H9 (cell line): ENCODE measurements around the gene MRPS27. TPM values are rescaled to one million over a fixed set of nuclear protein-coding genes. Genes with fewer than 3 reads are reported as not detected.

Experiments used
- DNase-seq: peaks from one replicate; pipeline ENCODE4 v3.0.0-alpha.2; 2017
- H2AFZ ChIP-seq: one replicate; pipeline ENCODE4 v1.6.1; 2013; ENCODE audit warnings: mild to moderate bottlenecking, low read length, control low read depth, moderate library complexity
- H2AK5ac ChIP-seq: 2 replicates; pipeline ENCODE4 v1.6.1; 2013; ENCODE audit warnings: low read length, control low read depth, mixed read lengths; ENCODE audit not compliant: insufficient read length
- H2BK120ac ChIP-seq: one replicate; pipeline ENCODE4 v1.6.1; 2013; ENCODE audit warnings: low read depth, mild to moderate bottlenecking, low read length, control low read depth, inconsistent platforms; ENCODE audit not compliant: poor library complexity, severe bottlenecking
- H2BK12ac ChIP-seq: 2 replicates; pipeline ENCODE4 v1.6.1; 2013; ENCODE audit warnings: low read length, control low read depth, mixed read lengths, low read depth; ENCODE audit not compliant: insufficient read length
- H2BK15ac ChIP-seq: 2 replicates; pipeline ENCODE4 v1.6.1; 2013; ENCODE audit warnings: low read depth, low read length, control low read depth
- H2BK20ac ChIP-seq: one replicate; pipeline ENCODE4 v1.6.1; 2013; ENCODE audit warnings: low read depth, mild to moderate bottlenecking, low read length, control low read depth, inconsistent platforms; ENCODE audit not compliant: poor library complexity, severe bottlenecking
- H2BK5ac ChIP-seq: 2 replicates; pipeline ENCODE4 v1.6.1; 2013; ENCODE audit warnings: low read length, control low read depth, mixed read lengths; ENCODE audit not compliant: insufficient read length
- H3K14ac ChIP-seq: 2 replicates; pipeline ENCODE4 v1.6.1; 2013; ENCODE audit warnings: low read length, control low read depth; ENCODE audit not compliant: insufficient read depth
- H3K18ac ChIP-seq: 2 replicates; pipeline ENCODE4 v1.6.1; 2013; ENCODE audit warnings: low read depth, mild to moderate bottlenecking, mixed read lengths, low read length, control low read depth; ENCODE audit not compliant: insufficient read length
- H3K23ac ChIP-seq: 2 replicates; pipeline ENCODE4 v1.6.1; 2013; ENCODE audit warnings: low read length, control low read depth, mixed read lengths, low read depth; ENCODE audit not compliant: insufficient read length
- H3K23me2 ChIP-seq: 2 replicates; pipeline ENCODE4 v1.6.1; 2013; ENCODE audit warnings: low read depth, mild to moderate bottlenecking, mixed read lengths, low read length, control low read depth; ENCODE audit not compliant: insufficient read length, poor library complexity, severe bottlenecking
- H3K27ac ChIP-seq: 2 replicates; pipeline ENCODE4 v1.5.1; 2013; ENCODE audit warnings: low read length, control low read depth, mixed read lengths, low read depth; ENCODE audit not compliant: insufficient read length
- H3K27me3 ChIP-seq: 2 replicates; pipeline ENCODE4 v1.6.1; 2013; ENCODE audit warnings: low read length, control low read depth, inconsistent platforms; ENCODE audit not compliant: insufficient read depth
- H3K4ac ChIP-seq: 2 replicates; pipeline ENCODE4 v1.6.1; 2013; ENCODE audit warnings: low read depth, mild to moderate bottlenecking, control low read depth, inconsistent platforms, low read length, moderate library complexity
- H3K4me1 ChIP-seq: 2 replicates; pipeline ENCODE4 v1.6.1; 2013; ENCODE audit warnings: low read length, control low read depth, inconsistent platforms; ENCODE audit not compliant: insufficient read depth
- H3K4me2 ChIP-seq: 2 replicates; pipeline ENCODE4 v1.6.1; 2013; ENCODE audit warnings: low read length, control low read depth, mixed read lengths; ENCODE audit not compliant: insufficient read length, insufficient read depth
- H3K56ac ChIP-seq: 2 replicates; pipeline ENCODE4 v1.6.1; 2013; ENCODE audit warnings: low read depth, mild to moderate bottlenecking, mixed read lengths, low read length, control low read depth; ENCODE audit not compliant: insufficient read length
- H3K79me1 ChIP-seq: 2 replicates; pipeline ENCODE4 v1.6.1; 2013; ENCODE audit warnings: low read depth, mild to moderate bottlenecking, moderate library complexity, low read length, control low read depth, inconsistent platforms; ENCODE audit not compliant: insufficient read depth, poor library complexity, severe bottlenecking
- H3K79me2 ChIP-seq: 2 replicates; pipeline ENCODE4 v1.6.1; 2013; ENCODE audit warnings: low read length, control low read depth, inconsistent platforms; ENCODE audit not compliant: insufficient read depth
- H3K9ac ChIP-seq: 2 replicates; pipeline ENCODE4 v1.6.1; 2013; ENCODE audit warnings: low read length, control low read depth, mixed read lengths; ENCODE audit not compliant: insufficient read length; ENCODE audit errors: extremely low read depth
- H3K9me3 ChIP-seq: one replicate; pipeline ENCODE4 v1.6.1; 2013; ENCODE audit warnings: low read depth, low read length, inconsistent platforms; ENCODE audit not compliant: control insufficient read depth
- H3T11ph ChIP-seq: one replicate; pipeline ENCODE4 v1.6.1; 2013; ENCODE audit warnings: mild to moderate bottlenecking, low read length, control low read depth, inconsistent platforms
- H4K20me1 ChIP-seq: one replicate; pipeline ENCODE4 v1.6.1; 2013; ENCODE audit not compliant: control insufficient read depth, insufficient read length, insufficient read depth
- H4K5ac ChIP-seq: 2 replicates; pipeline ENCODE4 v1.6.1; 2013; ENCODE audit warnings: low read depth, mild to moderate bottlenecking, mixed read lengths, low read length, control low read depth; ENCODE audit not compliant: insufficient read length
- H4K8ac ChIP-seq: replicated peaks from 2 replicates; pipeline ENCODE4 v1.6.1; 2013; ENCODE audit warnings: low read length, control low read depth, mixed read lengths, low read depth; ENCODE audit not compliant: insufficient read length
- H4K91ac ChIP-seq: 2 replicates; pipeline ENCODE4 v1.6.1; 2013; ENCODE audit warnings: low read depth, mild to moderate bottlenecking, moderate library complexity, mixed read lengths, low read length, control low read depth; ENCODE audit not compliant: insufficient read length
- H3K27ac Mint-ChIP-seq, 3 experiments: 2 replicates in 2 of 3; 3 replicates in 1 of 3; pipeline ENCODE4 v1.8.0; 2020 to 2021; ENCODE audit warnings: mixed read lengths in 3 of 3, mild to moderate bottlenecking in 1 of 3, moderate library complexity in 1 of 3
- H3K27me3 Mint-ChIP-seq: 2 replicates; pipeline ENCODE4 v1.8.0; 2021; ENCODE audit warnings: low read depth, mild to moderate bottlenecking, moderate library complexity, mixed read lengths
- H3K36me3 Mint-ChIP-seq, 3 experiments: 2 replicates in 2 of 3; 3 replicates in 1 of 3; pipeline ENCODE4 v1.8.0; 2020 to 2021; ENCODE audit warnings: low read depth in 3 of 3, mixed read lengths in 3 of 3; ENCODE audit not compliant: insufficient read depth in 1 of 3
- H3K4me1 Mint-ChIP-seq, 2 experiments: 2 replicates each; pipeline ENCODE4 v1.8.0; 2020; ENCODE audit warnings: mixed read lengths in 2 of 2
- H3K4me3 Mint-ChIP-seq, 2 experiments: 2 replicates in 1 of 2; 3 replicates in 1 of 2; pipeline ENCODE4 v1.8.0; 2020 to 2021; ENCODE audit warnings: mild to moderate bottlenecking in 2 of 2, mixed read lengths in 2 of 2, moderate library complexity in 1 of 2
- H3K9me3 Mint-ChIP-seq, 2 experiments: 2 replicates in 1 of 2; 3 replicates in 1 of 2; pipeline ENCODE4 v1.8.0; 2020; ENCODE audit warnings: mild to moderate bottlenecking in 2 of 2, mixed read lengths in 2 of 2, moderate library complexity in 1 of 2
- WGBS: extraction: QIAGEN DNeasy Blood & Tissue Kit; methylation state at CpG from one replicate; pipeline ENCODE4 v1.1.7; 2013; ENCODE audit warnings: missing lambda C conversion rate, low lambda C conversion rate, mixed read lengths; ENCODE audit not compliant: insufficient read length; ENCODE audit errors: extremely low coverage; 5-methylcytosine and 5-hydroxymethylcytosine counted together
- total RNA-seq: library from RNA; stranded (reverse); gene quantifications from 2 replicates; pipeline ENCODE4 v1.2.1, GENCODE V29; 2021
- TF ChIP-seq, protein P1 (sequence below): fragments of 200-600 bp; sonication (generic); conservative IDR thresholded peaks from 3 replicates; pipeline ENCODE4 v1.8.0; 2021; ENCODE audit warnings: antibody characterized with exemption, mild to moderate bottlenecking

The MRPS27 gene
- total RNA-seq, 1 experiment from 2014 or later = 83.3 TPM

- Histone ChIP-seq H2BK12ac (no peak overlapping the region), H3K18ac (no peak overlapping the region), H3K14ac (no peak overlapping the region), H3K9ac (no peak overlapping the region), H2AK5ac (no peak overlapping the region), H3K23ac (no peak overlapping the region), H2BK5ac (no peak overlapping the region), H4K20me1 (no peaks in the 10 kb centered on the region), H2BK15ac (no peak overlapping the region), H4K5ac (no peak overlapping the region), H3T11ph (no peak overlapping the region), H3K4ac (no peak overlapping the region), H3K9me3 (no peaks in the 10 kb centered on the region), H3K23me2 (no peaks in the 10 kb centered on the region), H2AFZ (no peak overlapping the region), H2BK120ac (no peak overlapping the region), H2BK20ac (no peak overlapping the region), H4K8ac (no peak overlapping the region), H4K91ac (no peak overlapping the region), H3K4me1 (0 out of 2 replicates have a peak, but pooled peaks cover 3% of the 10 kb centered on the region), H3K79me2 (no peaks in the 10 kb centered on the region), H3K4me2 (no peak overlapping the region), H3K79me1 (no peaks in the 10 kb centered on the region), H3K27me3 (no peaks in the 10 kb centered on the region), H3K56ac (no peak overlapping the region), H3K27ac (no peak overlapping the region)
- Mint-ChIP-seq H3K27me3 (no peaks in the 10 kb centered on the region), H3K27ac (peak overlapping the region in 1 of 3 experiments; percentile 76; a peak in 2 of 7 replicates), H3K36me3 (peaks cover 5 to 36% (median 25%) of the 10 kb centered on the region in 3 experiments; a peak in 6 of 7 replicates), H3K9me3 (no peaks in the 10 kb centered on the region), H3K4me3 (no peak overlapping the region), H3K4me1 (peaks cover 12% of the 10 kb centered on the region in 2 experiments)
- TF ChIP-seq, protein P1, sequence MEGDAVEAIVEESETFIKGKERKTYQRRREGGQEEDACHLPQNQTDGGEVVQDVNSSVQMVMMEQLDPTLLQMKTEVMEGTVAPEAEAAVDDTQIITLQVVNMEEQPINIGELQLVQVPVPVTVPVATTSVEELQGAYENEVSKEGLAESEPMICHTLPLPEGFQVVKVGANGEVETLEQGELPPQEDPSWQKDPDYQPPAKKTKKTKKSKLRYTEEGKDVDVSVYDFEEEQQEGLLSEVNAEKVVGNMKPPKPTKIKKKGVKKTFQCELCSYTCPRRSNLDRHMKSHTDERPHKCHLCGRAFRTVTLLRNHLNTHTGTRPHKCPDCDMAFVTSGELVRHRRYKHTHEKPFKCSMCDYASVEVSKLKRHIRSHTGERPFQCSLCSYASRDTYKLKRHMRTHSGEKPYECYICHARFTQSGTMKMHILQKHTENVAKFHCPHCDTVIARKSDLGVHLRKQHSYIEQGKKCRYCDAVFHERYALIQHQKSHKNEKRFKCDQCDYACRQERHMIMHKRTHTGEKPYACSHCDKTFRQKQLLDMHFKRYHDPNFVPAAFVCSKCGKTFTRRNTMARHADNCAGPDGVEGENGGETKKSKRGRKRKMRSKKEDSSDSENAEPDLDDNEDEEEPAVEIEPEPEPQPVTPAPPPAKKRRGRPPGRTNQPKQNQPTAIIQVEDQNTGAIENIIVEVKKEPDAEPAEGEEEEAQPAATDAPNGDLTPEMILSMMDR = no peak
- DNase-seq = no peak
- WGBS = no CpG with 5 or more reads among the region's 2 CpGs
These were observed 25.6 kb downstream of the MRPS27 start for GRCh38 chr5:72294473-72294872.
